GM18873 (cell line): ENCODE data around the gene GUK1.

ENCODE experiments used
- ATAC-seq: cut with Tn5 transposase; IDR thresholded peaks from one replicate; pipeline ENCODE4 v1.9.1; 2021; ENCODE audit warnings: mild to moderate bottlenecking, moderate library complexity, moderate number of reproducible peaks; ENCODE audit not compliant: unreplicated experiment, low FRiP score

GUK1 gene

DNA sequence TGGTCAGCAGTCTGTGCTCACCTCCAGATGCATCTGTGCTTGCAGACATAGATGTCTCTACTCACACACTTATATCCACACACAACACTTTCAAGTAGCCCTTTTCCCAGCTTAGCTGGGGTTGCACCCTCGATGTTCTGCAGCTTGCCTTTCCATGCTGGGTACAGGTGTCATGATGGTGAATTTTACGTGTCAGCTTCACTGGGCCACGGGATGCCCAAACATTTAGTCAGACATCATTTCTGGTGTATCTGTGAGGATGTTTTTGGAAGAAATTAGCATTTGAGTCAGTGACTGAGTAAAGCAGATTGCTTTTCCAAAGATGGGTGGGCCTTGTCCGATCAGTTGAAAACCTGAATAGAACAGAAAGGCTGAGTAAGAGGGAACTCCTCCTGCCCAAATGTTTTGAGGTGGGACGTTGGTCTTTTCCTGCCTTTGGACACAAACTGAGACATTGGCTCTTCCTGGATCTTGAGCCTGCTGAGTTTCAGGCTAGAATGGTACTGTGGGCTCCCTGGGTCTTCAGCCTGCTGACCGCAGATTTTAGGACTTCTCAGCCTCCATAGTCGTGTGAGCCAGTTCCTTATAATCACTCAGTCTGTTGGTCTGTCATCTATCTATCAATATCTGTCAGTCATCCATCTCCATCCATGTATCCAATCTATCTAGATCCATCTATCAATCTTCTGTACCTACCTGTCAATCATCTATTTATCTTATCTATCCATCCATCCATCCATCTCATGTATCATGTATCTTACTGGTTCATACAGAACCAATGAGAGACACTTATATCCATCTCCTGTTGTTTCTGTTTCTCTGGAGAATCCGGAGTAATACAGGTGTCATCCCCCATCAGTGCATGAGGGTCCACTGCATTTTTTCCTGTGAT is 55.1 kb downstream of the GUK1 start:
- no peak for ATAC-seq

DNA sequence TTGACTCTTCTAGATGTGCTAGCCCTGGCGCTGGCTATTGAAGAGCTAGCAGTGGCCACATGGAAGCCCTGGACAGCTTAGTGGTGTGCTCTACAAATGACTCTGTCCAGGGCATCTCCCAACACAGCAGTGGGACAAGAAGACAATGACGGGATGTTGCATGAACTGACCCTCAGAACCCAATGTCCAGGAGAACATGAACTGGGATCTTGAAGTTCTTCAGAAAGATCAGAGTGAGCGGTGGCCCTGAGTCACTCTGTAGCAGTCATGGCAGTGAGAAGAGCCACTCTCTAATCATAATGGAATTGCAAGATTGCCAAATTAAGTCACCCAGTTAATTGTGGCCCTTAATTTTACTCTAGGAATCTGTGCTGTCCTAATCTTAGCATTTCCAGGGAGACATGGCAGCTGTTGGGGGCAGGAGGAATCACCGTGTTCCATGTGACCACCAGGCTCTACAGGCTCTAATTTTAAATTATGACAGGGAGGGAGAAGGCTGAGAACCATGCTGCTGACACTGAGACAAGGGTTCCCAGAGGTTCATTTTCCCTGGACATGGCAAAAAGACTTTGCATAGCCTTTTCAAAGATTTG is 57.6 kb downstream of the GUK1 start:
- no peak for ATAC-seq
